ENCODE measurements around the gene CNTLN.
"Not testable (repeated sequence)": the region's sequence is repeated elsewhere in the genome, so short reads cannot be mapped to it uniquely, and the experiment has no call there.

The CNTLN gene

GRCh38 chr9:17401858-17402257 is 267.0 kb downstream of the CNTLN start:
- no peak for DNase-seq (ENCODE audit: low read depth in 3 of 3)

- no peak for DNase-seq (ENCODE audit: low read depth in 3 of 3)
Observed at GRCh38 chr9:17402309-17402708, 267.5 kb downstream of the CNTLN start.

- no peak for DNase-seq (ENCODE audit: low read depth in 3 of 3)
Observed at GRCh38 chr9:17403539-17403938, 268.7 kb downstream of the CNTLN start.

- DNase-seq (ENCODE audit: low read depth in 3 of 3): no peak
Observed at GRCh38 chr9:17414986-17415385, 280.1 kb downstream of the CNTLN start.

- DNase-seq (ENCODE audit: low read depth in 3 of 3): no peak
Observed at GRCh38 chr9:17422994-17423680, 288.3 kb downstream of the CNTLN start.

- no peak for DNase-seq (ENCODE audit: low read depth in 3 of 3)
Observed at GRCh38 chr9:17423681-17424011, 288.8 kb downstream of the CNTLN start.

- no peak for DNase-seq (ENCODE audit: low read depth in 3 of 3)
Observed at GRCh38 chr9:17425384-17425783, 290.5 kb downstream of the CNTLN start.

GRCh38 chr9:17433526-17433925 is 298.7 kb downstream of the CNTLN start:
- no peak for DNase-seq (ENCODE audit: low read depth in 3 of 3)

- DNase-seq (ENCODE audit: low read depth in 3 of 3): no peak
Observed at GRCh38 chr9:17436854-17437253, 302.0 kb downstream of the CNTLN start.

GRCh38 chr9:17437813-17438212 is 303.0 kb downstream of the CNTLN start:
- DNase-seq (ENCODE audit: low read depth in 3 of 3): no peak

GRCh38 chr9:17445126-17445525 is 310.3 kb downstream of the CNTLN start:
- DNase-seq (ENCODE audit: low read depth in 3 of 3): not testable (repeated sequence)

- no peak for DNase-seq (ENCODE audit: low read depth in 3 of 3)
Observed at GRCh38 chr9:17453751-17454150, 318.9 kb downstream of the CNTLN start.

- no peak for DNase-seq (ENCODE audit: low read depth in 3 of 3)
Observed at GRCh38 chr9:17462869-17463464, 328.1 kb downstream of the CNTLN start.

GRCh38 chr9:17470036-17470813 is 335.4 kb downstream of the CNTLN start:
- no peak for DNase-seq (ENCODE audit: low read depth in 3 of 3)

GRCh38 chr9:17472126-17472525 is 337.3 kb downstream of the CNTLN start:
- no peak for DNase-seq (ENCODE audit: low read depth in 3 of 3)

- no peak for DNase-seq (ENCODE audit: low read depth in 3 of 3)
Observed at GRCh38 chr9:17476401-17476800, 341.6 kb downstream of the CNTLN start.

GRCh38 chr9:17477816-17478215 is 343.0 kb downstream of the CNTLN start:
- DNase-seq (ENCODE audit: low read depth in 3 of 3): no peak

- DNase-seq (ENCODE audit: low read depth in 3 of 3): no peak
Observed at GRCh38 chr9:17480966-17481365, 346.1 kb downstream of the CNTLN start.

GRCh38 chr9:17481565-17481964 is 346.7 kb downstream of the CNTLN start:
- no peak for DNase-seq (ENCODE audit: low read depth in 3 of 3)

- no peak for DNase-seq (ENCODE audit: low read depth in 3 of 3)
Observed at GRCh38 chr9:17484906-17485305, 350.1 kb downstream of the CNTLN start.

- no peak for DNase-seq (ENCODE audit: low read depth in 3 of 3)
Observed at GRCh38 chr9:17486396-17486795, 351.6 kb downstream of the CNTLN start.

GRCh38 chr9:17487467-17487866 is 352.6 kb downstream of the CNTLN start:
- DNase-seq (ENCODE audit: low read depth in 3 of 3): no peak

- no peak for DNase-seq (ENCODE audit: low read depth in 3 of 3)
Observed at GRCh38 chr9:17488662-17489061, 353.8 kb downstream of the CNTLN start.
